ENCODE results near the gene IL16.
"Not testable (repeated sequence)": the region's sequence is repeated elsewhere in the genome, so short reads cannot be mapped to it uniquely, and the experiment has no call there.

IL16 gene

GRCh38 chr15:81343371-81343770, 146.7 kb downstream of the IL16 start:
- TF ChIP-seq, protein P1, sequence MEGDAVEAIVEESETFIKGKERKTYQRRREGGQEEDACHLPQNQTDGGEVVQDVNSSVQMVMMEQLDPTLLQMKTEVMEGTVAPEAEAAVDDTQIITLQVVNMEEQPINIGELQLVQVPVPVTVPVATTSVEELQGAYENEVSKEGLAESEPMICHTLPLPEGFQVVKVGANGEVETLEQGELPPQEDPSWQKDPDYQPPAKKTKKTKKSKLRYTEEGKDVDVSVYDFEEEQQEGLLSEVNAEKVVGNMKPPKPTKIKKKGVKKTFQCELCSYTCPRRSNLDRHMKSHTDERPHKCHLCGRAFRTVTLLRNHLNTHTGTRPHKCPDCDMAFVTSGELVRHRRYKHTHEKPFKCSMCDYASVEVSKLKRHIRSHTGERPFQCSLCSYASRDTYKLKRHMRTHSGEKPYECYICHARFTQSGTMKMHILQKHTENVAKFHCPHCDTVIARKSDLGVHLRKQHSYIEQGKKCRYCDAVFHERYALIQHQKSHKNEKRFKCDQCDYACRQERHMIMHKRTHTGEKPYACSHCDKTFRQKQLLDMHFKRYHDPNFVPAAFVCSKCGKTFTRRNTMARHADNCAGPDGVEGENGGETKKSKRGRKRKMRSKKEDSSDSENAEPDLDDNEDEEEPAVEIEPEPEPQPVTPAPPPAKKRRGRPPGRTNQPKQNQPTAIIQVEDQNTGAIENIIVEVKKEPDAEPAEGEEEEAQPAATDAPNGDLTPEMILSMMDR (IDR thresholded peaks at IDR 0.05; ENCODE audit: control insufficient read depth, insufficient read depth, low read depth, low read length, missing control alignments), result no peak
- no peak for DNase-seq (ENCODE audit: low read depth)
- no peak overlapping the region for H3K4me3 ChIP-seq (ENCODE audit: control insufficient read depth, low read depth, low read length)

DNA sequence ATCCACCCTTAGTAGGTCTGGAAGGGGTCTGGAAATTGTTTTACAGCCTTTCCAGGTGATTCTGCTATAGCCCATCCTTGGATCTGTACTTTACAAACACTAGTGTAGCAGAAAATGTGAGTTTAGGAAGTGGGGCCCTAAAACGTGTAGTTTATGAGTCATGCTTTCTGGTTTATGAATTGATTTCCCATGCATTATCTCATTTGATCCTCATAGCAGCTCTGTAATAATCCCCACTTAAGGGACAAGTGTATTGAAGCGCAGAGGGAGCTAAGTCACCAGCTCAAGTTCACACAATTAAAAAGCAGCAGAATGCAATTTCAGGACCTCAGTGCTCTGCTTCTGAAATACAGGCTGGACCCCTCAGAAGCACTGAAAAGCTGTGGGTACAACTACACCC, 149.9 kb downstream of the IL16 start:
- no peak for DNase-seq (ENCODE audit: low read depth)
- H3K4me3 ChIP-seq (ENCODE audit: control insufficient read depth, low read depth, low read length), result no peak overlapping the region
- TF ChIP-seq, protein P1 (IDR thresholded peaks at IDR 0.05; ENCODE audit: control insufficient read depth, insufficient read depth, low read depth, low read length, missing control alignments), result no peak

GRCh38 chr15:81347910-81348309, 151.2 kb downstream of the IL16 start:
- TF ChIP-seq, protein P1 (IDR thresholded peaks at IDR 0.05; ENCODE audit: control insufficient read depth, insufficient read depth, low read depth, low read length, missing control alignments), result no peak
- no peak for DNase-seq (ENCODE audit: low read depth)
- H3K4me3 ChIP-seq (ENCODE audit: control insufficient read depth, low read depth, low read length), result no peak overlapping the region

DNA sequence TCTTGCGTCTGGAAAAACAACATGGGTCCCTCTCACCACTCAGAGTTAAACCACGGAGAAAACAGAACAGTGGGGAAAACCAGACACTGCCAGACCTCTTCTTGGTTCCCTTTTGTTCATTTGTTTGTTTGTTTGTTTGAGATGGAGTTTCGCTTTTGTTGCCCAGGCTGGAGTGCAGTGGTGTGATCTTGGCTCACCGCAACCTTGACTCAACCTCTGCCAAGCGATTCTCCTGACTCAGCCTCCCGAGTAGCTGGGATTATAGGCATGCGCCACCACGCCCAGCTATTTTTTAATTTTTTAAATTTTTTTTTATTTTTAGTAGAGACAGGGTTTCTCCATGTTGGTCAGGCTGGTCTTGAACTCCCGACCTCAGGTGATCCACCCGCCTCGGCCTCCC, 152.0 kb downstream of the IL16 start:
- not testable (repeated sequence) for DNase-seq (ENCODE audit: low read depth); H3K4me3 ChIP-seq (ENCODE audit: control insufficient read depth, low read depth, low read length)

DNA sequence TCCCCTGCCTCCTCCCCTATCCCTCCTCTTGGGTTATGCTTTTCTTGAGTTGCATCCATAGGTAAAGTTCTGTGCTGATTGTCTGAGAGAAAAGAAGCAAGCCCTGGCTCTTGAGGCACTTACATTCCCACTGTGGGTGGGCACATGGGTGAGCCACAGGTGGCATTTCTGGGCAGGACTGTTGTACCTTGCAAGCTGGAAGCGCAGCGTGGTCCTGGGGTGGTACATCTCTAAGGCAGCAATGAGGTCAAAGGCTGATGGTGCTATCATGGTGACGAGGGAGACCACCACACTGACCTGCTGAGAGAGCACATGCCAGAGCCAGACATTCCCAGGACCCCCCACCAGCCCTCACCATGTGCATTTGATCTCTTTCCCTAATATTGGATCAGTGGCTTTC, 152.6 kb downstream of the IL16 start:
- DNase-seq (ENCODE audit: low read depth), result no peak
- H3K4me3 ChIP-seq (ENCODE audit: control insufficient read depth, low read depth, low read length), result no peak overlapping the region
- TF ChIP-seq, protein P1 (IDR thresholded peaks at IDR 0.05; ENCODE audit: control insufficient read depth, insufficient read depth, low read depth, low read length, missing control alignments), result no peak

DNA sequence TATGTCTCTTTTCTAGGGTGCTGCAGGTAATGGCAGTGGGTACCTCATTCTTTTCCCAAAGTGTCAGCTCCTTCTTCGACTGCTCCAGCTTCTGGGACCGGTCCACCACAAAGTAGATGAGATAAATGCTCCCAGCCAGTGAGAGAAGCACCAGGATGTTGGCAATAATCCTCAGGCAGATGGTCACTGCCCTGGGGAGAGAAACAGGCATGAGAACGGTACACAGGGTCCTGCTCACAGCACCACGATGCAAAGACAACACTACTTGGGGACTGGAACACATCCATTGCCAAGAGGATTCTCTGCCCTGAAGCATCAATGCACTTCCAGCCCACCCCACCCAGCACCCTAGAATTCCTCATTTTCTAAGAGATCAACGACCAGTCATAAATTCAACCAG, 155.0 kb downstream of the IL16 start:
- TF ChIP-seq, protein P1 (IDR thresholded peaks at IDR 0.05; ENCODE audit: control insufficient read depth, insufficient read depth, low read depth, low read length, missing control alignments), result no peak
- no peak for DNase-seq (ENCODE audit: low read depth)

GRCh38 chr15:81356252-81356651, 159.6 kb downstream of the IL16 start:
- H3K4me3 ChIP-seq (ENCODE audit: control insufficient read depth, low read depth, low read length), result no peak overlapping the region
- DNase-seq (ENCODE audit: low read depth), result no peak
- TF ChIP-seq, protein P1 (IDR thresholded peaks at IDR 0.05; ENCODE audit: control insufficient read depth, insufficient read depth, low read depth, low read length, missing control alignments), result no peak

More for the DNA sequence above, 155.0 kb downstream of the IL16 start:
- no peak overlapping the region for H3K4me3 ChIP-seq (ENCODE audit: control insufficient read depth, low read depth, low read length)
